SU-DHL-6 (cell line): ENCODE data around the gene CKMT1B.
"Not testable (repeated sequence)": the region's sequence is repeated elsewhere in the genome, so short reads cannot be mapped to it uniquely, and the experiment has no call there.

ENCODE experiments used
- CTCF ChIP-seq: fragments of 200-600 bp; sonication (generic); IDR thresholded peaks from one replicate; pipeline ENCODE4 v1.5.1; 2017; ENCODE audit warnings: antibody characterized with exemption, mild to moderate bottlenecking, low read length, moderate library complexity; ENCODE audit not compliant: insufficient read depth, poor library complexity, severe bottlenecking
- EZH2phosphoT487 ChIP-seq: fragments of 200-600 bp; sonication (generic), shearing (Covaris generic); conservative IDR thresholded peaks from 2 replicates; pipeline ENCODE4 v1.6.1; 2018; ENCODE audit warnings: mild to moderate bottlenecking, antibody characterized with exemption, low read length, moderate library complexity, mixed read lengths

DNA sequence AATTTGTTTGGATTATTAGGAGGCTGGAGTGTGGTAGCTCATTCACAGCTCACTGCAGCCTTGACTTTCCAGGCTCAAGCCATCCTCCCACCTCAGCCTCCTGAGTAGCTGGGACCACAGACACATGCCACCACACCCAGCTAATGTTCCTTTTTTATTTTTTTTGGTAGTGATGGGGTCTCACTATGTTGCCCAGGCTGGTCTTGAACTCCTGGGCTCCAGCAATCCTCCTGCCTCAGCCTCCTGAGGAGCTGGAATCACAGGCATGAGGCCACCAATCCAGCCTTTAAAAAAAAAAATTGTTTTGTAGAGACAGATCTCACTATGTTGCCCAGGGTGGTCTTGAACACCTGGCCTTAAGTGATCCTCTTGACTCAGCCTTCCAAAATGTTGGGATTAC is 33.1 kb downstream of the CKMT1B start:
- TF ChIP-seq CTCF, EZH2phosphoT487: not testable (repeated sequence)
